Fibroblast of skin of right biceps (primary cell): ENCODE data around the gene TSTD2.
"Not testable (repeated sequence)": the region's sequence is repeated elsewhere in the genome, so short reads cannot be mapped to it uniquely, and the experiment has no call there.

Source experiments
- DNase-seq: peaks from one replicate; pipeline ENCODE4 v3.0.0-alpha.2; 2013

Gene TSTD2

GRCh38 chr9:97629156-97629555, 4.0 kb downstream of the TSTD2 start:
- DNase-seq: no peak

- DNase-seq: no peak
Observed at GRCh38 chr9:97628668-97629067, 4.5 kb downstream of the TSTD2 start.

GRCh38 chr9:97627624-97628023, 5.5 kb downstream of the TSTD2 start:
- no peak for DNase-seq

GRCh38 chr9:97625620-97626019, 7.5 kb downstream of the TSTD2 start:
- no peak for DNase-seq

- DNase-seq: no peak
Observed at GRCh38 chr9:97623946-97624345, 9.2 kb downstream of the TSTD2 start.

GRCh38 chr9:97622483-97622882, 10.7 kb downstream of the TSTD2 start:
- DNase-seq: not testable (repeated sequence)

GRCh38 chr9:97620063-97620462, 13.1 kb downstream of the TSTD2 start:
- not testable (repeated sequence) for DNase-seq

- DNase-seq: no peak
Observed at GRCh38 chr9:97617939-97618416, 15.2 kb downstream of the TSTD2 start.

GRCh38 chr9:97615439-97616072, 17.6 kb downstream of the TSTD2 start:
- DNase-seq: peak; percentile 45

- DNase-seq: no peak
Observed at GRCh38 chr9:97604901-97605645, 28.1 kb downstream of the TSTD2 start.

GRCh38 chr9:97602430-97602829, 30.7 kb downstream of the TSTD2 start:
- no peak for DNase-seq

GRCh38 chr9:97601228-97601898, 31.8 kb downstream of the TSTD2 start:
- DNase-seq: no peak

- DNase-seq: no peak
Observed at GRCh38 chr9:97600531-97601227, 32.5 kb downstream of the TSTD2 start.

- DNase-seq: no peak
Observed at GRCh38 chr9:97599314-97599846, 33.8 kb downstream of the TSTD2 start.

GRCh38 chr9:97598461-97599288, 34.5 kb downstream of the TSTD2 start:
- DNase-seq: peak; percentile 63

- DNase-seq: no peak
Observed at GRCh38 chr9:97596906-97597305, 36.3 kb downstream of the TSTD2 start.

- DNase-seq: no peak
Observed at GRCh38 chr9:97594381-97594921, 38.7 kb downstream of the TSTD2 start.

- no peak for DNase-seq
Observed at GRCh38 chr9:97593960-97594359, 39.2 kb downstream of the TSTD2 start.

GRCh38 chr9:97592126-97592525, 41.0 kb downstream of the TSTD2 start:
- no peak for DNase-seq

GRCh38 chr9:97591535-97591934, 41.6 kb downstream of the TSTD2 start:
- no peak for DNase-seq

GRCh38 chr9:97586909-97587308, 46.3 kb downstream of the TSTD2 start:
- not testable (repeated sequence) for DNase-seq

GRCh38 chr9:97584778-97585177, 48.4 kb downstream of the TSTD2 start:
- not testable (repeated sequence) for DNase-seq
